HEK293 (cell line): ENCODE measurements around the gene PIEZO1.

ENCODE experiments used
- ATF2 ChIP-seq: fragments of 450-650 bp; formaldehyde crosslinking; IDR thresholded peaks from 2 replicates; pipeline ENCODE4 v1.5.1; 2016; ENCODE audit warnings: missing biosample characterization, missing genetic modification characterization, low read depth
- ELK4 ChIP-seq: IDR thresholded peaks from 2 replicates; pipeline ENCODE4 v1.6.1; 2011; ENCODE audit warnings: mild to moderate bottlenecking, low read depth, low read length, borderline replicate concordance
- HIC1 ChIP-seq: fragments of 450-650 bp; formaldehyde crosslinking; IDR thresholded peaks from 2 replicates; pipeline ENCODE4 v1.5.1; 2016; ENCODE audit warnings: missing biosample characterization, missing genetic modification characterization
- KLF1 ChIP-seq: fragments of 450-650 bp; formaldehyde crosslinking; IDR thresholded peaks from 2 replicates; pipeline ENCODE4 v1.5.1; 2016; ENCODE audit warnings: missing biosample characterization, missing genetic modification characterization
- KLF9 ChIP-seq: fragments of 450-650 bp; formaldehyde crosslinking; IDR thresholded peaks from 2 replicates; pipeline ENCODE4 v1.5.1; 2016; ENCODE audit warnings: missing biosample characterization, missing genetic modification characterization, low read depth
- TSHZ1 ChIP-seq: fragments of 450-650 bp; formaldehyde crosslinking; IDR thresholded peaks from 2 replicates; pipeline ENCODE4 v1.5.1; 2016; ENCODE audit warnings: missing biosample characterization, missing genetic modification characterization, borderline replicate concordance
- ZBTB10 ChIP-seq: fragments of 450-650 bp; formaldehyde crosslinking; IDR thresholded peaks from 2 replicates; pipeline ENCODE4 v1.5.1; 2016; ENCODE audit warnings: missing biosample characterization, missing genetic modification characterization
- ZBTB17 ChIP-seq: fragments of 450-650 bp; formaldehyde crosslinking; IDR thresholded peaks from 2 replicates; pipeline ENCODE4 v1.5.1; 2016; ENCODE audit warnings: missing biosample characterization, missing genetic modification characterization
- ZBTB6 ChIP-seq: fragments of 450-650 bp; formaldehyde crosslinking; IDR thresholded peaks from 2 replicates; pipeline ENCODE4 v1.5.1; 2017; ENCODE audit warnings: missing biosample characterization, missing genetic modification characterization
- ZNF175 ChIP-seq: fragments of 450-650 bp; formaldehyde crosslinking; IDR thresholded peaks from 2 replicates; pipeline ENCODE4 v1.5.1; 2016; ENCODE audit warnings: missing biosample characterization, missing genetic modification characterization
- ZNF248 ChIP-seq: fragments of 450-650 bp; formaldehyde crosslinking; IDR thresholded peaks from 2 replicates; pipeline ENCODE4 v1.5.1; 2017; ENCODE audit warnings: missing biosample characterization, missing genetic modification characterization
- ZNF280D ChIP-seq: fragments of 450-650 bp; formaldehyde crosslinking; IDR thresholded peaks from 2 replicates; pipeline ENCODE4 v1.5.1; 2016; ENCODE audit warnings: missing biosample characterization, missing genetic modification characterization
- ZNF362 ChIP-seq: fragments of 450-650 bp; formaldehyde crosslinking; IDR thresholded peaks from 2 replicates; pipeline ENCODE4 v1.5.1; 2016; ENCODE audit warnings: missing biosample characterization, missing genetic modification characterization
- ZNF426 ChIP-seq: fragments of 450-650 bp; formaldehyde crosslinking; IDR thresholded peaks from 2 replicates; pipeline ENCODE4 v1.5.1; 2017; ENCODE audit warnings: missing biosample characterization, missing genetic modification characterization, mild to moderate bottlenecking, inconsistent platforms, moderate library complexity
- ZNF473 ChIP-seq: fragments of 450-650 bp; formaldehyde crosslinking; IDR thresholded peaks from 2 replicates; pipeline ENCODE4 v1.5.1; 2017; ENCODE audit warnings: missing biosample characterization, missing genetic modification characterization
- ZNF48 ChIP-seq: fragments of 450-650 bp; formaldehyde crosslinking; IDR thresholded peaks from 2 replicates; pipeline ENCODE4 v1.5.1; 2016; ENCODE audit warnings: missing biosample characterization, missing genetic modification characterization
- ZNF677 ChIP-seq: fragments of 450-650 bp; IDR thresholded peaks from 2 replicates; pipeline ENCODE4 v1.5.0; 2018; ENCODE audit warnings: missing biosample characterization, mild to moderate bottlenecking, missing genetic modification characterization, moderate library complexity
- ZNF701 ChIP-seq: fragments of 450-650 bp; formaldehyde crosslinking; IDR thresholded peaks from 2 replicates; pipeline ENCODE4 v1.5.1; 2016; ENCODE audit warnings: missing biosample characterization, missing genetic modification characterization
- ZNF747 ChIP-seq: fragments of 450-650 bp; formaldehyde crosslinking; IDR thresholded peaks from 2 replicates; pipeline ENCODE4 v1.5.1; 2016; ENCODE audit warnings: missing biosample characterization, missing genetic modification characterization

The PIEZO1 gene

GRCh38 chr16:88785106-88785924 lies at the start of gene PIEZO1 (continued):
- 0 out of 2 replicates have a peak, but pooled peaks have one; percentile 30 for TF ChIP-seq TSHZ1 (tag by site-specific recombination)
- TF ChIP-seq ZNF677 (tag by site-specific recombination): no peak; the same call in 1 of the 2 replicates
- no peak for TF ChIP-seq HIC1 (tag by site-specific recombination)
- no peak for TF ChIP-seq ZNF175
- TF ChIP-seq ZBTB10 (tag by site-specific recombination): 0 out of 2 replicates have a peak, but pooled peaks have one; percentile 66
- TF ChIP-seq ZNF473 (tag by site-specific recombination): no peak
- no peak for TF ChIP-seq ZNF426 (tag by site-specific recombination)
- no peak for TF ChIP-seq ZNF48 (tag by site-specific recombination)
- TF ChIP-seq ZBTB17 (tag by site-specific recombination): no peak
- no peak for TF ChIP-seq KLF1 (tag by site-specific recombination)
- TF ChIP-seq ZBTB6 (tag by site-specific recombination): 0 out of 2 replicates have a peak, but pooled peaks have one; percentile 27
- no peak for TF ChIP-seq ZNF701 (tag by site-specific recombination)
- 0 out of 2 replicates have a peak, but pooled peaks have one; percentile 19 for TF ChIP-seq KLF9 (tag by site-specific recombination)
- TF ChIP-seq ZNF362 (tag by site-specific recombination): no peak
- no peak for TF ChIP-seq ZNF747 (tag by site-specific recombination)
- no peak for TF ChIP-seq ZNF248 (tag by site-specific recombination)
- no peak for TF ChIP-seq ATF2
- TF ChIP-seq ELK4: no peak
- no peak for TF ChIP-seq ZNF280D (tag by site-specific recombination)
